ENCODE data around the gene STEAP3.
"Not testable (repeated sequence)": the region's sequence is repeated elsewhere in the genome, so short reads cannot be mapped to it uniquely, and the experiment has no call there.

The STEAP3 gene

GRCh38 chr2:119264781-119265692 lies 41.4 kb downstream of the STEAP3 start:
- peak; percentile 62 for DNase-seq (ENCODE audit: low spot score)

GRCh38 chr2:119265693-119266066 lies 42.0 kb downstream of the STEAP3 start:
- no peak for DNase-seq (ENCODE audit: low spot score)

GRCh38 chr2:119266091-119266589 lies 42.5 kb downstream of the STEAP3 start:
- DNase-seq (ENCODE audit: low spot score), result no peak

- no peak for DNase-seq (ENCODE audit: low spot score)
These were observed 44.0 kb downstream of the STEAP3 start for GRCh38 chr2:119267604-119268003.

- no peak for DNase-seq (ENCODE audit: low spot score)
These were observed 53.2 kb downstream of the STEAP3 start for GRCh38 chr2:119276864-119277263.

GRCh38 chr2:119278385-119278784 lies 54.8 kb downstream of the STEAP3 start:
- not testable (repeated sequence) for DNase-seq (ENCODE audit: low spot score)

GRCh38 chr2:119278946-119279345 lies 55.3 kb downstream of the STEAP3 start:
- DNase-seq (ENCODE audit: low spot score), result no peak

- no peak for DNase-seq (ENCODE audit: low spot score)
These were observed 56.0 kb downstream of the STEAP3 start for GRCh38 chr2:119279666-119280065.

GRCh38 chr2:119280680-119281079 lies 57.0 kb downstream of the STEAP3 start:
- DNase-seq (ENCODE audit: low spot score), result no peak

GRCh38 chr2:119282146-119282995 lies 58.7 kb downstream of the STEAP3 start:
- no peak for DNase-seq (ENCODE audit: low spot score)

GRCh38 chr2:119282996-119283511 lies 59.4 kb downstream of the STEAP3 start:
- DNase-seq (ENCODE audit: low spot score), result no peak

GRCh38 chr2:119283873-119284331 lies 60.3 kb downstream of the STEAP3 start:
- peak; percentile 98 for DNase-seq (ENCODE audit: low spot score)

GRCh38 chr2:119286661-119287060 lies 63.0 kb downstream of the STEAP3 start:
- DNase-seq (ENCODE audit: low spot score), result no peak

- no peak for DNase-seq (ENCODE audit: low spot score)
These were observed 64.9 kb downstream of the STEAP3 start for GRCh38 chr2:119288576-119288975.

- DNase-seq (ENCODE audit: low spot score), result no peak
These were observed 65.5 kb downstream of the STEAP3 start for GRCh38 chr2:119289093-119289492.

- no peak for DNase-seq (ENCODE audit: low spot score)
These were observed 66.0 kb downstream of the STEAP3 start for GRCh38 chr2:119289642-119290041.

- peak; percentile 68 for DNase-seq (ENCODE audit: low spot score)
These were observed 67.4 kb downstream of the STEAP3 start for GRCh38 chr2:119290859-119291587.

- no peak for DNase-seq (ENCODE audit: low spot score)
These were observed 68.0 kb downstream of the STEAP3 start for GRCh38 chr2:119291588-119292167.

GRCh38 chr2:119292226-119292625 lies 68.6 kb downstream of the STEAP3 start:
- peak; percentile 48 for DNase-seq (ENCODE audit: low spot score)

- no peak for DNase-seq (ENCODE audit: low spot score)
These were observed 69.6 kb downstream of the STEAP3 start for GRCh38 chr2:119293254-119293653.

GRCh38 chr2:119293900-119294299 lies 70.3 kb downstream of the STEAP3 start:
- no peak for DNase-seq (ENCODE audit: low spot score)
